ENCODE results near the gene SLC9A7. TPM values are rescaled to one million over a fixed set of nuclear protein-coding genes. Genes with fewer than 3 reads are reported as not detected.
"Not testable (repeated sequence)": the region's sequence is repeated elsewhere in the genome, so short reads cannot be mapped to it uniquely, and the experiment has no call there.

Gene SLC9A7
- total RNA-seq, 1 experiment from 2014 or later, result 10.6 TPM

- in situ Hi-C loops (cut with HindIII; ENCODE audit: low pct_unique_long_range_greater_than_20kb, low sequenced_read_pairs), result no loop called here
- no peak for DNase-seq (ENCODE audit: low read depth)
Measured at GRCh38 chrX:46757593-46757992, 1.3 kb downstream of the SLC9A7 start.

DNA sequence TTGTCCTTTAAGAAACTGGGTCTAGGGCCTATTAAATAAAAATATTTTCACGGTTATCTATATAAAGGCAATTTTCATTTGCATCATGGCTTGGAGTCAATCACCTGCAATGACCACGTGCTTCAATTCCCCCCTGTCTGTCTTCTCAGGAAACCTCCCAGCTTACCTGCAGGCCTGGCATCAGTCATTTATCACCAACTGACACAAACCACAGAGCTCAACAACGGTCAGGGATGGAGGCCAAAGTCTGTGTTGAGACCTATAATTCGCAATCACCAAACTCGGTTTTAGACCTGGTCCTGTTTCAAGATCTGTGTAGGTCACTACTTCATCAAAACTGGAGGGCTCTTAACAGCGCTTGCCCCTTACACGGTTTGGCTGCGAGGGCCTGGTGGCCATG is 1.9 kb downstream of the SLC9A7 start:
- in situ Hi-C loops (cut with HindIII; ENCODE audit: low pct_unique_long_range_greater_than_20kb, low sequenced_read_pairs), result no loop called here
- no peak for DNase-seq (ENCODE audit: low read depth)

- DNase-seq (ENCODE audit: low read depth), result no peak
- in situ Hi-C loops (cut with HindIII; ENCODE audit: low pct_unique_long_range_greater_than_20kb, low sequenced_read_pairs), result no loop called here
Measured at GRCh38 chrX:46755671-46756070, 3.2 kb downstream of the SLC9A7 start.

DNA sequence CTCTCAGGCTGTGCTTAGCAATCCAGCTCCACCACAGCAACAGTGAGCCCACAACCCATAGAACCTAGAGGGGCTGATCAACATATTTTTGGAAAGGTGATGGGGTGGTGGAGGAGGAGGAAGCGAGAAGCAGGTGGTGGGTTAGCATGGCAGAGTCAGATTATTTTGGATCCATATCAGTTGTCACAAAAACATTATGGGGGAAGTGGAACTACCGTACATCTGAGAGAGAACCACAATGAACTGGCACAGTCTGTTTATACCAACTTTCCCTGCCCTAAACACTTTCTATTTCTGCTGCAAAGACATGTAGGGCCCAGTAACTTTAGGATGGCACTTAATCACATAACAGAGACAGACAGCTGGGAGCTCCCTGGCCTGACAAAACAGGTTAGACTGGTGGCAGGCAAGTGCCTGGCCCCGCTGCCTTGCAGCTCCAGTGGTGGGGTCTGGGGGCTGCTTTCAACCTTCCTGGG is 4.3 kb downstream of the SLC9A7 start:
- in situ Hi-C loops (cut with HindIII; ENCODE audit: low pct_unique_long_range_greater_than_20kb, low sequenced_read_pairs), result no loop called here
- DNase-seq (ENCODE audit: low read depth), result no peak

DNA sequence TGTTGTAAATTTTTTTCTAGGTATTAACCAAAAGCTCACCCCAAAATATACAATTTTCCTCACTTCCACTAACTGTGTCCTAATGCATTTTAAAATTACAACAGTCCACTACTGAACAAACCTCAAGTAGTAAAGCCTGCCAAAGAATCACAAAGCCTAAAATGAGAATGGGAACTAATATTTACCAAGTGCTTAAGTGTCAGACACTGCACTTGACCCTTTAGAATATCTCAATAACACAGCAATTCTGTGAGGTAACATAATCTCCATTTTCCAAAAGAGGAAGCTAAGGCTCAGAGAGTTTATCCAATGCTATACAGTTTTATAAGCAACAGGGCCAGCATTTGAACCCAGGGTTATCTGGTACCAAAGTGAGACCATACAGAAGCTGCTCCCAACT is 4.9 kb downstream of the SLC9A7 start:
- no peak for DNase-seq (ENCODE audit: low read depth)
- in situ Hi-C loops (cut with HindIII; ENCODE audit: low pct_unique_long_range_greater_than_20kb, low sequenced_read_pairs), result no loop called here

DNA sequence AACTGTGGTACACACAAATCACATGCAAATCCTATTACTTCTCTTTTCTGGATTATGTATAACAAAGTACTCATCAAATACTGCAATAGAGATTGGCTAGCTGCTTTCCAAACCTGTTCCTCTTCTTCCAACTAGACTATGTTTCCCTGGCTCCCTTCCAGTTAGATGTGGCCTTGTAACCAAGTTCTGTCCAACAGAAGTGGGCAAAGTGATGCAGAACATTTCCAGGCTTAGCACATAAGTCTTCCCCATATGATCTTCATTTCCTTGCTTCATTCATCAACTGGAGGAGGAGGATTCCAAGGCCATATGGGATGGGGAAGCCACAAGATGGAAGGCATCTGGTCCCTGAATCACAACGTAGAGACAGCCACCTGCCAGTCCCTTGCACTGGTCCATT is 8.0 kb downstream of the SLC9A7 start:
- in situ Hi-C loops (cut with HindIII; ENCODE audit: low pct_unique_long_range_greater_than_20kb, low sequenced_read_pairs), result no loop called here
- no peak for DNase-seq (ENCODE audit: low read depth)

- in situ Hi-C loops (cut with HindIII; ENCODE audit: low pct_unique_long_range_greater_than_20kb, low sequenced_read_pairs), result no loop called here
Measured at GRCh38 chrX:46744009-46744408, 14.9 kb downstream of the SLC9A7 start.

DNA sequence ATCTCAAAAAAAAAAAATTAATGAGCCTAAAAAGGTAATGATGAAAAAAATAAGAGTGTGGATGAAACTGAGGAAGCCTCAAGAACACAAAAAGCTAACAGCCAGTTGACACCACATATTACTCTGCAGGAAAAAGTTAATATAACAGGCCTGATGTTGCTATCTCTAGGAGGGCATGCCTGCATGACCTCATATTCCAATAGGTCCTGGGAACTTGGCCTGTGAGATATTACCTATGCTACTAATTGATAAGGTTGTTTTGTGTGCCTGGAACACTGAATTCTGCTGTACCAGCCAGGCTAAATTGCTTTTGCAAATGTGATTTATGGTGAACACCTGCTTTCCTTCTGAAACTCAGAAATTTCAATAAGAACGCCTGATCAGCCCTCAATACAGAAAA is 15.9 kb downstream of the SLC9A7 start:
- in situ Hi-C loops (cut with HindIII; ENCODE audit: low pct_unique_long_range_greater_than_20kb, low sequenced_read_pairs), result no loop called here
- DNase-seq (ENCODE audit: low read depth), result no peak

More at GRCh38 chrX:46744009-46744408, 14.9 kb downstream of the SLC9A7 start:
- no peak for DNase-seq (ENCODE audit: low read depth)

DNA sequence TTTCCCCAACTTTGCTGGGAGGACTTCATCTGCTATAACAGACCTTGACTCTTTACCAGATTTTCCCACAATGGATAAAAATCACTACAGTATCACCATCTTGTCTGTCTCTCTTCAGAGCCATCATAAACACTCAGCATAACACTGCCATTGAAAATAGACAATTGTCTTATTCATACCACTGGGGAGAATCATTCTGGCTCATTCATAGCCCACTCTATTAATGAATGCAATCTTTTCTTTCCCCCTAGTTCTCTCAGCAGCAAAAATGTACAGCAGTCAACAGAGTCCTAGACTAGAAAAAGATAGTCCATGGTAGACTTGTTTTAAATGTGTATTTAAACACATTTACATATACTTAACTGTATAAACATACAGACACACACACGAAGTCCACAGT is 19.2 kb downstream of the SLC9A7 start:
- DNase-seq (ENCODE audit: low read depth), result no peak
- in situ Hi-C loops (cut with HindIII; ENCODE audit: low pct_unique_long_range_greater_than_20kb, low sequenced_read_pairs), result no loop called here

GRCh38 chrX:46737462-46737861 is 21.5 kb downstream of the SLC9A7 start:
- in situ Hi-C loops (cut with HindIII; ENCODE audit: low pct_unique_long_range_greater_than_20kb, low sequenced_read_pairs), result no loop called here
- no peak for DNase-seq (ENCODE audit: low read depth)

GRCh38 chrX:46737041-46737440 is 21.9 kb downstream of the SLC9A7 start:
- in situ Hi-C loops (cut with HindIII; ENCODE audit: low pct_unique_long_range_greater_than_20kb, low sequenced_read_pairs), result no loop called here
- DNase-seq (ENCODE audit: low read depth), result no peak

GRCh38 chrX:46735622-46736021 is 23.3 kb downstream of the SLC9A7 start:
- no peak for DNase-seq (ENCODE audit: low read depth)
- in situ Hi-C loops (cut with HindIII; ENCODE audit: low pct_unique_long_range_greater_than_20kb, low sequenced_read_pairs), result no loop called here

- in situ Hi-C loops (cut with HindIII; ENCODE audit: low pct_unique_long_range_greater_than_20kb, low sequenced_read_pairs), result no loop called here
- DNase-seq (ENCODE audit: low read depth), result no peak
Measured at GRCh38 chrX:46733226-46733625, 25.7 kb downstream of the SLC9A7 start.

GRCh38 chrX:46730765-46731164 is 28.2 kb downstream of the SLC9A7 start:
- in situ Hi-C loops (cut with HindIII; ENCODE audit: low pct_unique_long_range_greater_than_20kb, low sequenced_read_pairs), result no loop called here
- DNase-seq (ENCODE audit: low read depth), result no peak

DNA sequence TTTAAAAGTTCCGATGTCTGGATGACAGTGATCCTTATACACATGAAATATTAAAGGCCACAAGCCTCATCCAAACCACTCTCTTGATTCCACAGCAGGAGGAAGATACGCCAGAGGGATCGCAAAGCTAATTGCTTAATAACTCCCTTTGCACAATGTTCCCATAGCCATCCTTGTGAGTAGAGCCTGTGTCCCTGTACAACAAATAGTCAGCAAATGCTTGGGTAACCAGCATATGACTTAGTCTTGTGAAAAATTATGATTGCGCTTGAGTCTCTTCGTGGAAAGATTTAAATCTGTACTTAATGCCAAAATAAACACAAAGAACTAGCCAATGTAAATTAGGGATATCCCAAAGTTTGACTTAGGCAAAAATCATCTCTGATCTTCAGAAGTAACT is 31.5 kb downstream of the SLC9A7 start:
- no peak for DNase-seq (ENCODE audit: low read depth)
- in situ Hi-C loops (cut with HindIII; ENCODE audit: low pct_unique_long_range_greater_than_20kb, low sequenced_read_pairs), result no loop called here

GRCh38 chrX:46723569-46723927 is 35.4 kb downstream of the SLC9A7 start:
- DNase-seq (ENCODE audit: low read depth); in situ Hi-C loops (cut with HindIII; ENCODE audit: low pct_unique_long_range_greater_than_20kb, low sequenced_read_pairs): not testable (repeated sequence)

GRCh38 chrX:46722742-46723568 is 36.0 kb downstream of the SLC9A7 start:
- DNase-seq (ENCODE audit: low read depth), result no peak
- in situ Hi-C loops (cut with HindIII; ENCODE audit: low pct_unique_long_range_greater_than_20kb, low sequenced_read_pairs), result no loop called here

GRCh38 chrX:46716796-46717195 is 42.1 kb downstream of the SLC9A7 start:
- no peak for DNase-seq (ENCODE audit: low read depth)
- in situ Hi-C loops (cut with HindIII; ENCODE audit: low pct_unique_long_range_greater_than_20kb, low sequenced_read_pairs), result no loop called here

DNA sequence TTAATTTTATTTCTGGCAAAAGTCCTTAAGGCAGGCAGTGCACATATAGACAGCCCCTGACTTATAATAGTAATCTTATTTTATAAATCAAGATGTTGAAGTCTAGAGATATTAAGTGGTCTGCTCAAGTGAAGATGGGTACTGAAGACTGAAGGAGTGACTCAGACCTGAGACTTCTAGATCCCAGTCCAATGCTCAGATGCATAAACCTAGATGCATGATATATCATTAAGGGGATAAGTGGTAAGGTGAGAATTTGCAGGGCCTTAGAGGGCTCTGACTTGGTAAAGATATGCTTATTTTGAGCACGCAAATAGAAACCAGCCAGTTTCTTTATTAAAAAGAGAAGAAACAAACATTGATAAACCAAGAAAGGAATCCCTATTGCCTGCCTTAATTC is 42.9 kb downstream of the SLC9A7 start:
- in situ Hi-C loops (cut with HindIII; ENCODE audit: low pct_unique_long_range_greater_than_20kb, low sequenced_read_pairs), result no loop called here
- DNase-seq (ENCODE audit: low read depth), result no peak

- in situ Hi-C loops (cut with HindIII; ENCODE audit: low pct_unique_long_range_greater_than_20kb, low sequenced_read_pairs), result no loop called here
- no peak for DNase-seq (ENCODE audit: low read depth)
Measured at GRCh38 chrX:46715530-46715929, 43.4 kb downstream of the SLC9A7 start.
